ENCODE data around the gene IL24.

The IL24 gene

GRCh38 chr1:206925106-206925736 lies 28.0 kb downstream of the IL24 start:
- no peak overlapping the region for H2AFZ ChIP-seq (ENCODE audit: low read length)
- no CpG with 5 or more reads among the region's 11 CpGs for WGBS, 2 donors (ENCODE audit: extremely low coverage in 2 of 2, insufficient read length in 2 of 2, insufficient replicate concordance in 1 of 2)
- peaks cover 4% of the 10 kb centered on the region for H3K79me1 ChIP-seq (ENCODE audit: low read depth, low read length)
- no peak overlapping the region for H3K18ac ChIP-seq (ENCODE audit: low read length)
- no peak overlapping the region for H2BK5ac ChIP-seq (ENCODE audit: low read length)
- no peak overlapping the region for H2BK15ac ChIP-seq (ENCODE audit: low read length)
- H3K4ac ChIP-seq (ENCODE audit: low read length): no peak overlapping the region
- H2BK120ac ChIP-seq (ENCODE audit: low read depth, low read length): no peak overlapping the region
- H3K9ac ChIP-seq (ENCODE audit: low read depth, low read length, poor library complexity): no peak overlapping the region
- no peak overlapping the region for H3K4me3 ChIP-seq (ENCODE audit: low read length in 2 of 2)
- H3K4me2 ChIP-seq (ENCODE audit: insufficient read depth, low read length, poor library complexity, severe bottlenecking): no peak overlapping the region
- H3K27ac ChIP-seq (replicated peaks; ENCODE audit: low read length): no peak overlapping the region
- H3K9me3 ChIP-seq (replicated peaks in 1 of 2; ENCODE audit: control insufficient read depth in 2 of 2, insufficient read depth in 1 of 2, low read depth in 1 of 2, low read length in 2 of 2): no peaks in the 10 kb centered on the region
- H2AK5ac ChIP-seq (ENCODE audit: low read depth, low read length): no peak overlapping the region
- peaks cover 0 to 4% of the 10 kb centered on the region in 2 donors for H3K36me3 ChIP-seq (replicated peaks in 1 of 2; ENCODE audit: control insufficient read depth in 2 of 2, insufficient read depth in 2 of 2, low read length in 2 of 2)
- no peak overlapping the region for H4K91ac ChIP-seq (ENCODE audit: low read depth, low read length, poor library complexity)
- no peak overlapping the region for H3K14ac ChIP-seq (ENCODE audit: low read length)
- no peak overlapping the region for H3K23ac ChIP-seq (ENCODE audit: low read depth, low read length, poor library complexity)
- DNase-seq (ENCODE audit: low spot score): no peak
- H4K8ac ChIP-seq (ENCODE audit: low read depth, low read length): no peak overlapping the region
- H2BK12ac ChIP-seq (ENCODE audit: low read length): no peak overlapping the region
- peaks cover 0 to 5% of the 10 kb centered on the region in 2 donors for H3K4me1 ChIP-seq (ENCODE audit: control insufficient read depth in 2 of 2, insufficient read depth in 1 of 2, low read depth in 1 of 2, low read length in 2 of 2)
- peaks cover 0 to 4% (median 0%) of the 10 kb centered on the region in 3 experiments for H3K27me3 ChIP-seq (ENCODE audit: control insufficient read depth in 3 of 3, insufficient read depth in 3 of 3, low read depth in 1 of 3, low read length in 3 of 3)

DNA sequence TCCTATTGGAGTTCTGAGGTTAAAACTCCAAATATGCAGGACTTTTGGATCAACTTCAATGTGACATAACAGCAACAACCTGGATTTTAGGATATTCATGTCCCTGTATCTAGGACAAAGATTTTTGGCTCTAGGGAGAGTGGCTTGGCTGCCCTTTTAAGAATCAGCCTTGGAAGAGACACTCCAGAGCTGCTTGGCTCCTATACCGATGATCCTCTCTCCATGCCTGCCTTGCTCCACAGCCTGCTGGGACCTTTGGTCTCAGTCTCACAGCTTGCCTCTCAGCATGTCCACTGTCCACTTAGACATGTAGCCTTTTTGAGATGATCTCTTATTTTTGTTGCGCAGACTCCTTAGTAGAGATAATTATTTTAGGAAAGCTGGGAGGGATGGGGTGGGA lies 29.0 kb downstream of the IL24 start:
- Histone ChIP-seq H4K8ac (ENCODE audit: low read depth, low read length) (no peak overlapping the region), H3K4me2 (ENCODE audit: insufficient read depth, low read length, poor library complexity, severe bottlenecking) (no peak overlapping the region), H3K9ac (ENCODE audit: low read depth, low read length, poor library complexity) (no peak overlapping the region), H3K4me3 (ENCODE audit: low read length in 2 of 2) (no peak overlapping the region), H4K91ac (ENCODE audit: low read depth, low read length, poor library complexity) (no peak overlapping the region), H3K36me3 (replicated peaks in 1 of 2; ENCODE audit: control insufficient read depth in 2 of 2, insufficient read depth in 2 of 2, low read length in 2 of 2) (peaks cover 0 to 4% of the 10 kb centered on the region in 2 donors), H2AK5ac (ENCODE audit: low read depth, low read length) (no peak overlapping the region), H3K4me1 (ENCODE audit: control insufficient read depth in 2 of 2, insufficient read depth in 1 of 2, low read depth in 1 of 2, low read length in 2 of 2) (peaks cover 0 to 5% of the 10 kb centered on the region in 2 donors), H3K27me3 (ENCODE audit: control insufficient read depth in 3 of 3, insufficient read depth in 3 of 3, low read depth in 1 of 3, low read length in 3 of 3) (peaks cover 0 to 4% (median 0%) of the 10 kb centered on the region in 3 experiments), H3K27ac (replicated peaks; ENCODE audit: low read length) (no peak overlapping the region), H2BK120ac (ENCODE audit: low read depth, low read length) (no peak overlapping the region), H2AFZ (ENCODE audit: low read length) (no peak overlapping the region), H3K23ac (ENCODE audit: low read depth, low read length, poor library complexity) (no peak overlapping the region), H3K9me3 (replicated peaks in 1 of 2; ENCODE audit: control insufficient read depth in 2 of 2, insufficient read depth in 1 of 2, low read depth in 1 of 2, low read length in 2 of 2) (no peaks in the 10 kb centered on the region), H2BK15ac (ENCODE audit: low read length) (no peak overlapping the region), H3K14ac (ENCODE audit: low read length) (no peak overlapping the region), H3K4ac (ENCODE audit: low read length) (no peak overlapping the region), H3K18ac (ENCODE audit: low read length) (no peak overlapping the region), H2BK5ac (ENCODE audit: low read length) (no peak overlapping the region), H2BK12ac (ENCODE audit: low read length) (no peak overlapping the region), H3K79me1 (ENCODE audit: low read depth, low read length) (peaks cover 4% of the 10 kb centered on the region)
- no peak for DNase-seq (ENCODE audit: low spot score)
- WGBS, 2 donors (ENCODE audit: extremely low coverage in 2 of 2, insufficient read length in 2 of 2, insufficient replicate concordance in 1 of 2): no CpG with 5 or more reads among the region's 2 CpGs

DNA sequence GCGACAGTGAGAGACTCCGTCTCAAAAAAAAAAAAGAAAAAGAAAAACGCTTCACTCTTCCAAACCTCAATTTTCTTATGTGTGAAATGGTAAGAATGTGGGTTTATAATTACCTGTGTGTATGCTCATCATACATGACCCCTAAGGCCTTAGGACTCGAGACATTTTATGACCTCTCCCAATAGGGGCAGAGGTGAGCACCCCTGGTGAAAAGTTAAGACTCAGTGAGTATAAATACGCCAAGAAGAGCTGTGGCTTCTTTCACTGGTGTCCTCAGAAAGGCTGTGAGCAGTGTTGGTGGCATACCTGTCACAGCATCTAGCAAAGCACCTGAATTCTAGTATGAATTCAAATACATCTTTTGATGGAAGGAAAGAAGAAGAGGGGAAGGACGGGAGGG lies 32.3 kb downstream of the IL24 start:
- H2BK120ac ChIP-seq (ENCODE audit: low read depth, low read length): no peak overlapping the region
- no peak overlapping the region for H3K18ac ChIP-seq (ENCODE audit: low read length)
- H2BK15ac ChIP-seq (ENCODE audit: low read length): no peak overlapping the region
- H4K8ac ChIP-seq (ENCODE audit: low read depth, low read length): no peak overlapping the region
- no peaks in the 10 kb centered on the region for H3K27me3 ChIP-seq (ENCODE audit: control insufficient read depth in 3 of 3, insufficient read depth in 3 of 3, low read depth in 1 of 3, low read length in 3 of 3)
- H3K4ac ChIP-seq (ENCODE audit: low read length): no peak overlapping the region
- no peaks in the 10 kb centered on the region for H3K36me3 ChIP-seq (replicated peaks in 1 of 2; ENCODE audit: control insufficient read depth in 2 of 2, insufficient read depth in 2 of 2, low read length in 2 of 2)
- no peak overlapping the region for H3K23ac ChIP-seq (ENCODE audit: low read depth, low read length, poor library complexity)
- H3K9ac ChIP-seq (ENCODE audit: low read depth, low read length, poor library complexity): no peak overlapping the region
- no peak overlapping the region for H3K27ac ChIP-seq (replicated peaks; ENCODE audit: low read length)
- H3K4me3 ChIP-seq (ENCODE audit: low read length in 2 of 2): no peak overlapping the region
- WGBS, 2 donors (ENCODE audit: extremely low coverage in 2 of 2, insufficient read length in 2 of 2, insufficient replicate concordance in 1 of 2): no CpG with 5 or more reads among the region's 6 CpGs
- H3K9me3 ChIP-seq (replicated peaks in 1 of 2; ENCODE audit: control insufficient read depth in 2 of 2, insufficient read depth in 1 of 2, low read depth in 1 of 2, low read length in 2 of 2): no peaks in the 10 kb centered on the region
- DNase-seq (ENCODE audit: low spot score): no peak
- no peak overlapping the region for H2AFZ ChIP-seq (ENCODE audit: low read length)
- no peak overlapping the region for H3K14ac ChIP-seq (ENCODE audit: low read length)
- no peak overlapping the region for H2AK5ac ChIP-seq (ENCODE audit: low read depth, low read length)
- no peak overlapping the region for H2BK12ac ChIP-seq (ENCODE audit: low read length)
- no peaks in the 10 kb centered on the region for H3K4me1 ChIP-seq (ENCODE audit: control insufficient read depth in 2 of 2, insufficient read depth in 1 of 2, low read depth in 1 of 2, low read length in 2 of 2)
- H3K4me2 ChIP-seq (ENCODE audit: insufficient read depth, low read length, poor library complexity, severe bottlenecking): no peak overlapping the region
- H3K79me1 ChIP-seq (ENCODE audit: low read depth, low read length): no peaks in the 10 kb centered on the region
- H4K91ac ChIP-seq (ENCODE audit: low read depth, low read length, poor library complexity): no peak overlapping the region
- H2BK5ac ChIP-seq (ENCODE audit: low read length): no peak overlapping the region

DNA sequence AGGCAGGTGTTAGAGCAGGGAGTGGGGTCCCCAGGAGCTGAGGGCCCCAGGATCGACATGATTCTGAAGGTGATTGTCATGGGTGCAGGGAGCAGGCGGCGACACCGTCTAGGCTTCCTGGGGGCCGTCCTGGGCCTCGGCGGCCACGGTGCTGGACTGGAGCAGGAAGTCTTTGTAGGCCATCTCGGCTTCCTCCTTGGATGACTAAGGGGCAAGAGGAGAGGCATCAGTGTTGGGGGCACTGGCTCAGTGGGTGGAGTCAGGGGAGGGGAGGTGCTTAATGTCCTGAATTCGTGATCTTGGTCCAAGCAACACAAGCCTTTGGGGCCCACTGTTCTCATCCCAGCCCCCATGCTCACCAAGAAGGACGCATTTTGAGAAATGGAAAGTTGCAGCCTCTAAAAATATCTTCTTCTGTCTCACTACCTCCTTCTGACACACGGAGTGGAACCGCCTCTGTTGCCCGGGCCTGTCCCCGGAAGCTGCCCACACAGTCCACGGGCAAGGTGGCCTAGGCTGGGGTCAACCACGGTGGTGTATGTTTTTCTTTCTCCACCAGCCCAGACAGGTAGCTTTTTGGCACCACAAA lies 33.1 kb downstream of the IL24 start:
- Histone ChIP-seq H3K4me2 (ENCODE audit: insufficient read depth, low read length, poor library complexity, severe bottlenecking) (no peak overlapping the region), H3K36me3 (replicated peaks in 1 of 2; ENCODE audit: control insufficient read depth in 2 of 2, insufficient read depth in 2 of 2, low read length in 2 of 2) (no peaks in the 10 kb centered on the region), H3K27ac (replicated peaks; ENCODE audit: low read length) (no peak overlapping the region), H3K9me3 (replicated peaks in 1 of 2; ENCODE audit: control insufficient read depth in 2 of 2, insufficient read depth in 1 of 2, low read depth in 1 of 2, low read length in 2 of 2) (no peaks in the 10 kb centered on the region), H2BK120ac (ENCODE audit: low read depth, low read length) (no peak overlapping the region), H2BK12ac (ENCODE audit: low read length) (no peak overlapping the region), H2BK15ac (ENCODE audit: low read length) (no peak overlapping the region), H4K8ac (ENCODE audit: low read depth, low read length) (no peak overlapping the region), H3K18ac (ENCODE audit: low read length) (no peak overlapping the region), H3K9ac (ENCODE audit: low read depth, low read length, poor library complexity) (no peak overlapping the region), H3K4me3 (ENCODE audit: low read length in 2 of 2) (no peak overlapping the region), H3K4me1 (ENCODE audit: control insufficient read depth in 2 of 2, insufficient read depth in 1 of 2, low read depth in 1 of 2, low read length in 2 of 2) (no peaks in the 10 kb centered on the region), H3K14ac (ENCODE audit: low read length) (no peak overlapping the region), H4K91ac (ENCODE audit: low read depth, low read length, poor library complexity) (no peak overlapping the region), H2AFZ (ENCODE audit: low read length) (no peak overlapping the region), H2BK5ac (ENCODE audit: low read length) (no peak overlapping the region), H2AK5ac (ENCODE audit: low read depth, low read length) (no peak overlapping the region), H3K4ac (ENCODE audit: low read length) (no peak overlapping the region), H3K23ac (ENCODE audit: low read depth, low read length, poor library complexity) (no peak overlapping the region), H3K27me3 (ENCODE audit: control insufficient read depth in 3 of 3, insufficient read depth in 3 of 3, low read depth in 1 of 3, low read length in 3 of 3) (no peaks in the 10 kb centered on the region), H3K79me1 (ENCODE audit: low read depth, low read length) (no peaks in the 10 kb centered on the region)
- no CpG with 5 or more reads among the region's 17 CpGs for WGBS, 2 donors (ENCODE audit: extremely low coverage in 2 of 2, insufficient read length in 2 of 2, insufficient replicate concordance in 1 of 2)
- no peak for DNase-seq (ENCODE audit: low spot score)

Measured in neuronal stem cell (in vitro differentiated cells).